NCI-H2107 (cell line): ENCODE results near the gene IL32.

Experiments
- DNase-seq: peaks from one replicate; lab custom pipeline; 2025; lab: John Stamatoyannopoulos, UW

IL32 gene

GRCh38 chr16:3089717-3090592 is 24.5 kb downstream of the IL32 start:
- no peak for DNase-seq

GRCh38 chr16:3091551-3091950 is 26.1 kb downstream of the IL32 start:
- DNase-seq = no peak

GRCh38 chr16:3092501-3092941 is 27.1 kb downstream of the IL32 start:
- DNase-seq = no peak

- DNase-seq = no peak
These were observed 29.0 kb downstream of the IL32 start for GRCh38 chr16:3094289-3095027.

- no peak for DNase-seq
These were observed 30.4 kb downstream of the IL32 start for GRCh38 chr16:3095869-3096268.

GRCh38 chr16:3096362-3096761 is 30.9 kb downstream of the IL32 start:
- no peak for DNase-seq

- no peak for DNase-seq
These were observed 31.8 kb downstream of the IL32 start for GRCh38 chr16:3097266-3097665.

- DNase-seq = no peak
These were observed 33.3 kb downstream of the IL32 start, which contains the start of gene ZSCAN10 for GRCh38 chr16:3098459-3099394. Gene ZSCAN10, minus strand, starts transcription at chr16:3099294. Its CDS starts 6,357 bp downstream, at chr16:3092937.

- DNase-seq = no peak
These were observed 33.9 kb downstream of the IL32 start for GRCh38 chr16:3099395-3099731.

GRCh38 chr16:3099732-3100499 is 34.5 kb downstream of the IL32 start:
- peak; percentile 45 for DNase-seq

- no peak for DNase-seq
These were observed 35.8 kb downstream of the IL32 start for GRCh38 chr16:3101018-3101840.

GRCh38 chr16:3101841-3102470 is 36.5 kb downstream of the IL32 start:
- DNase-seq = no peak

- peak; percentile 90 for DNase-seq
These were observed 40.9 kb downstream of the IL32 start for GRCh38 chr16:3106205-3106928.

- peak; percentile 78 for DNase-seq
These were observed 46.8 kb downstream of the IL32 start, which contains the start of gene ZNF205 for GRCh38 chr16:3112058-3112880. Gene ZNF205, plus strand, starts transcription at chr16:3112586. Its CDS starts 845 bp downstream, at chr16:3113431.

GRCh38 chr16:3112881-3113574 is 47.6 kb downstream of the IL32 start:
- no peak for DNase-seq

GRCh38 chr16:3113765-3114479 is 48.5 kb downstream of the IL32 start:
- no peak for DNase-seq

- DNase-seq = no peak
These were observed 49.6 kb downstream of the IL32 start for GRCh38 chr16:3115003-3115402.
